SK-N-SH treated with all-trans-retinoic acid at 6 μM for 48 hours (cell line): ENCODE measurements around the gene ARHGAP26.

ENCODE experiments used
- CSDC2 ChIP-seq: fragments of 250-450 bp; sonication (Bioruptor Pico); IDR thresholded peaks from 2 replicates; pipeline ENCODE4 v1.5.0; 2020; ENCODE audit warnings: mild to moderate bottlenecking, moderate library complexity
- CSRNP3 ChIP-seq: fragments of 250-450 bp; sonication (Bioruptor Pico); IDR thresholded peaks from 2 replicates; pipeline ENCODE4 v1.5.1; 2021; ENCODE audit warnings: mild to moderate bottlenecking, moderate library complexity
- ESRRG ChIP-seq: fragments of 250-450 bp; sonication (Bioruptor Pico); IDR thresholded peaks from 2 replicates; pipeline ENCODE4 v1.6.1; 2021; ENCODE audit warnings: mild to moderate bottlenecking
- GLIS3 ChIP-seq: fragments of 250-450 bp; sonication (Bioruptor Pico); IDR thresholded peaks from 2 replicates; pipeline ENCODE4 v1.5.0; 2020; ENCODE audit warnings: mild to moderate bottlenecking, moderate library complexity
- OSR1 ChIP-seq: fragments of 250-450 bp; sonication (Bioruptor Pico); IDR thresholded peaks from 2 replicates; pipeline ENCODE4 v1.8.0; 2022; ENCODE audit warnings: moderate library complexity, mild to moderate bottlenecking, inconsistent platforms
- PATZ1 ChIP-seq: fragments of 250-450 bp; sonication (Bioruptor Pico); IDR thresholded peaks from 2 replicates; pipeline ENCODE4 v1.8.0; 2020; ENCODE audit warnings: mild to moderate bottlenecking, moderate library complexity, borderline replicate concordance
- PPARA ChIP-seq: fragments of 250-450 bp; sonication (Bioruptor Pico); IDR thresholded peaks from 2 replicates; pipeline ENCODE4 v1.5.0; 2020; ENCODE audit warnings: mild to moderate bottlenecking, borderline replicate concordance
- TSHZ2 ChIP-seq: fragments of 250-450 bp; sonication (Bioruptor Pico); IDR thresholded peaks from 2 replicates; pipeline ENCODE4 v1.5.0; 2020; ENCODE audit warnings: mild to moderate bottlenecking, moderate library complexity
- ZC3H10 ChIP-seq: fragments of 250-450 bp; sonication (Bioruptor Pico); IDR thresholded peaks from 2 replicates; pipeline ENCODE4 v1.5.1; 2021; ENCODE audit warnings: mild to moderate bottlenecking, moderate library complexity

GRCh38 chr5:143227301-143227700 is 457.1 kb downstream of the ARHGAP26 start:
- TF ChIP-seq ZC3H10: no peak
- TF ChIP-seq TSHZ2 (CRISPR knock-in tag): no peak
- no peak for TF ChIP-seq PATZ1 (CRISPR knock-in tag)
- no peak for TF ChIP-seq OSR1 (CRISPR knock-in tag)
- no peak for TF ChIP-seq ESRRG (CRISPR knock-in tag)
- TF ChIP-seq PPARA (CRISPR knock-in tag): no peak
- TF ChIP-seq GLIS3 (CRISPR knock-in tag): no peak
- no peak for TF ChIP-seq CSDC2 (CRISPR knock-in tag)
- no peak for TF ChIP-seq CSRNP3 (CRISPR knock-in tag)
